Measurements from ENCODE around the gene SKAP2.

DNA sequence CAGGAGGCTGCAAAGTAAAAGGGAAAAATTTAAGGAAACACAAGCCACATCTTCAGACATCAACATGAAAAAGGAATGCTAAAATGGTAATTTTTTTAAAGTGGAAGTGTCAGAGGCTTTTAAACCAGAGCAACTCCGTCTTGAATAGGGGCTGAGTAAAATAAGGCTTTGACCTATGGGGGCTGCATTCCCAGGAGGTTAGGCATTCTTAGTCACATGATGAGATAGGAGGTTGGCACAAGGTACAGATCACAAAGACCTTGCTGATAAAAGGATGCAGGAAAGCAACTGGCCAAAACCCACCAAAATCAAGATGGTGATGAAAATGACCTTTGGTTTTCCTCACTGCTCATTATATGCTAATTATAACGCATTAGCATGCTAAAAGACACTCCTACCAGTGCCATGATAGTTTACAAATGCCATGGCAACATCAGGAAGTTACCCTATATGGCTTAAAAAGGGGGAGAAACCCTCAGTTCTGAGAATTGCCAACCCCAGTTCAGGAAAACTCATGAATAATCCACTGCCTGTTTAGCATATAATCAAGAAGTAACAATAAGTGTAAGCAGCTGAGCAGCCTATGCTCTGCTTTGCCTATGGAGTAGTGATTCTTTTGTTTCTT, 128.3 kb downstream of the SKAP2 start:
- TF ChIP-seq, protein P1, sequence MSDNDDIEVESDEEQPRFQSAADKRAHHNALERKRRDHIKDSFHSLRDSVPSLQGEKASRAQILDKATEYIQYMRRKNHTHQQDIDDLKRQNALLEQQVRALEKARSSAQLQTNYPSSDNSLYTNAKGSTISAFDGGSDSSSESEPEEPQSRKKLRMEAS (IDR thresholded peaks at IDR 0.05; ENCODE audit: insufficient read depth, insufficient read length), result no peak
- TF ChIP-seq, protein P2, sequence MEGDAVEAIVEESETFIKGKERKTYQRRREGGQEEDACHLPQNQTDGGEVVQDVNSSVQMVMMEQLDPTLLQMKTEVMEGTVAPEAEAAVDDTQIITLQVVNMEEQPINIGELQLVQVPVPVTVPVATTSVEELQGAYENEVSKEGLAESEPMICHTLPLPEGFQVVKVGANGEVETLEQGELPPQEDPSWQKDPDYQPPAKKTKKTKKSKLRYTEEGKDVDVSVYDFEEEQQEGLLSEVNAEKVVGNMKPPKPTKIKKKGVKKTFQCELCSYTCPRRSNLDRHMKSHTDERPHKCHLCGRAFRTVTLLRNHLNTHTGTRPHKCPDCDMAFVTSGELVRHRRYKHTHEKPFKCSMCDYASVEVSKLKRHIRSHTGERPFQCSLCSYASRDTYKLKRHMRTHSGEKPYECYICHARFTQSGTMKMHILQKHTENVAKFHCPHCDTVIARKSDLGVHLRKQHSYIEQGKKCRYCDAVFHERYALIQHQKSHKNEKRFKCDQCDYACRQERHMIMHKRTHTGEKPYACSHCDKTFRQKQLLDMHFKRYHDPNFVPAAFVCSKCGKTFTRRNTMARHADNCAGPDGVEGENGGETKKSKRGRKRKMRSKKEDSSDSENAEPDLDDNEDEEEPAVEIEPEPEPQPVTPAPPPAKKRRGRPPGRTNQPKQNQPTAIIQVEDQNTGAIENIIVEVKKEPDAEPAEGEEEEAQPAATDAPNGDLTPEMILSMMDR (IDR thresholded peaks at IDR 0.05; ENCODE audit: extremely low read depth in 1 of 2, insufficient read depth in 1 of 2, low read depth in 1 of 2, low read length in 2 of 2), result no peak
- TF ChIP-seq EZH2 (IDR thresholded peaks at IDR 0.05; ENCODE audit: borderline replicate concordance, low read depth, low read length, severe bottlenecking) (no peak), POLR2A (IDR thresholded peaks at IDR 0.05; ENCODE audit: low read depth, low read length) (no peak), POLR2AphosphoS5 (IDR thresholded peaks at IDR 0.05; ENCODE audit: insufficient read depth, low read depth, low read length) (no peak)
